WTC11 (cell line): ENCODE measurements around the gene WDFY4. TPM values are rescaled to one million over a fixed set of nuclear protein-coding genes. Genes with fewer than 3 reads are reported as not detected.

Source experiments
- ATAC-seq: fragments of 200-7000 bp; cut with Tn5 transposase; 2 replicates; pipeline ENCODE4 v1.10.0; 2021; ENCODE audit warnings: mild to moderate bottlenecking, moderate library complexity
- CTCF ChIA-PET: fragments of 300-600 bp; sonication (Branson Sonifier 250); formaldehyde crosslinking; loops from one replicate; lab custom pipeline; 2021; ENCODE audit warnings: antibody characterized with exemption; lab: Charles Lee
- POLR2A ChIA-PET: fragments of 350-600 bp; sonication (Branson Sonifier 250); formaldehyde crosslinking; loops from one replicate; lab custom pipeline; 2021; ENCODE audit warnings: antibody characterized with exemption; lab: Charles Lee
- DNase-seq: peaks from one replicate; pipeline ENCODE4 v3.0.0; 2021; ENCODE audit warnings: low spot score
- H3K27ac Mint-ChIP-seq: 2 replicates; pipeline ENCODE4 v1.8.0; 2021; ENCODE audit warnings: mixed read lengths
- H3K27me3 Mint-ChIP-seq: 2 replicates; pipeline ENCODE4 v1.8.0; 2021; ENCODE audit warnings: low read depth, mild to moderate bottlenecking, moderate library complexity, mixed read lengths
- H3K36me3 Mint-ChIP-seq: 2 replicates; pipeline ENCODE4 v1.8.0; 2021; ENCODE audit warnings: mixed read lengths
- H3K4me1 Mint-ChIP-seq: 2 replicates; pipeline ENCODE4 v1.8.0; 2022; ENCODE audit warnings: mixed read lengths
- H3K4me3 Mint-ChIP-seq: 2 replicates; pipeline ENCODE4 v1.8.0; 2021; ENCODE audit warnings: mild to moderate bottlenecking, moderate library complexity, mixed read lengths
- H3K9me3 Mint-ChIP-seq: 2 replicates; pipeline ENCODE4 v1.8.0; 2021; ENCODE audit warnings: mixed read lengths
- CREB1 ChIP-seq: sonication (generic); formaldehyde crosslinking; IDR thresholded peaks from 2 replicates; pipeline ENCODE4 v1.8.0; 2023; ENCODE audit warnings: mild to moderate bottlenecking, missing genetic modification reagents
- FOXK1 ChIP-seq: sonication (generic); formaldehyde crosslinking; IDR thresholded peaks from 2 replicates; pipeline ENCODE4 v1.8.0; 2022; ENCODE audit warnings: mild to moderate bottlenecking, moderate library complexity, missing genetic modification reagents
- GTF2I ChIP-seq: fragments of 250-450 bp; sonication (Bioruptor Pico); conservative IDR thresholded peaks from 2 replicates; pipeline ENCODE4 v1.4.0; 2021; ENCODE audit warnings: mild to moderate bottlenecking
- MAX ChIP-seq: sonication (generic); formaldehyde crosslinking; IDR thresholded peaks from 2 replicates; pipeline ENCODE4 v1.8.0; 2022; ENCODE audit warnings: mild to moderate bottlenecking, missing genetic modification reagents
- PRDM15 ChIP-seq: sonication (generic); formaldehyde crosslinking; IDR thresholded peaks from 2 replicates; pipeline ENCODE4 v1.8.0; 2022; ENCODE audit warnings: missing genetic modification reagents
- SP1 ChIP-seq: sonication (generic); formaldehyde crosslinking; conservative IDR thresholded peaks from 2 replicates; pipeline ENCODE4 v1.8.1; 2022; ENCODE audit warnings: missing genetic modification reagents
- ZBTB21 ChIP-seq: sonication (generic); formaldehyde crosslinking; IDR thresholded peaks from 2 replicates; pipeline ENCODE4 v1.8.1; 2023; ENCODE audit warnings: mild to moderate bottlenecking, missing genetic modification reagents, borderline replicate concordance
- ZNF219 ChIP-seq: sonication (generic); formaldehyde crosslinking; IDR thresholded peaks from 2 replicates; pipeline ENCODE4 v1.8.0; 2023; ENCODE audit warnings: missing genetic modification reagents, mild to moderate bottlenecking, borderline replicate concordance
- ZNF396 ChIP-seq: fragments of 250-450 bp; sonication (Bioruptor Pico); IDR thresholded peaks from 2 replicates; pipeline ENCODE4 v1.8.0; 2021; ENCODE audit warnings: mild to moderate bottlenecking, moderate library complexity, borderline replicate concordance
- ZNF532 ChIP-seq: fragments of 250-450 bp; sonication (Bioruptor Pico); IDR thresholded peaks from 2 replicates; pipeline ENCODE4 v1.9.0; 2021; ENCODE audit warnings: mild to moderate bottlenecking, borderline replicate concordance
- total RNA-seq: library from RNA; stranded (reverse); gene quantifications from 3 replicates; pipeline ENCODE4 v1.2.3, GENCODE V29; 2021

WDFY4 gene
- total RNA-seq, 1 experiment from 2014 or later, result 0.13 TPM

- CTCF ChIA-PET, result interaction anchor here (2.6 kb wide), 1 partner anchor 14 kb away, joined by 25 read pairs; no protein-coding TSS in a partner anchor
- POLR2A ChIA-PET, result no interaction called here
- peak; percentile 54 for DNase-seq
Observed at GRCh38 chr10:48670978-48671913, 13.4 kb upstream of the WDFY4 start.

GRCh38 chr10:48671914-48672595 is 12.6 kb upstream of the WDFY4 start:
- H3K4me1 Mint-ChIP-seq, result peaks cover 5% of the 10 kb centered on the region
- H3K4me3 Mint-ChIP-seq, result no peak overlapping the region
- ChIA-PET CTCF (interaction anchor here (2.6 kb wide), 1 partner anchor 15 kb away, joined by 25 read pairs; no protein-coding TSS in a partner anchor), POLR2A (no interaction called here)
- H3K9me3 Mint-ChIP-seq, result peaks cover 12% of the 10 kb centered on the region
- no peaks in the 10 kb centered on the region for H3K36me3 Mint-ChIP-seq
- ATAC-seq (peak; percentile 25), DNase-seq (no peak)
- no peak overlapping the region for H3K27ac Mint-ChIP-seq
- TF ChIP-seq ZNF532, result no peak
- 0 out of 2 replicates have a peak, but pooled peaks have one; percentile 1 for TF ChIP-seq SP1 (CRISPR knock-in tag)
- H3K27me3 Mint-ChIP-seq, result peaks cover 5% of the 10 kb centered on the region; the same call in 1 of the 2 replicates

More at GRCh38 chr10:48670978-48671913, 13.4 kb upstream of the WDFY4 start:
- TF ChIP-seq MAX (CRISPR knock-in tag) (peak; percentile 48; the same call in 1 of the 2 replicates), SP1 (CRISPR knock-in tag) (0 out of 2 replicates have a peak, but pooled peaks have one; percentile 36), ZNF396 (CRISPR knock-in tag) (no peak), GTF2I (CRISPR knock-in tag) (no peak), CREB1 (CRISPR knock-in tag) (no peak), PRDM15 (CRISPR knock-in tag) (peak; percentile 97), FOXK1 (CRISPR knock-in tag) (no peak), ZBTB21 (peak; percentile 58; the same call in 1 of the 2 replicates), ZNF219 (CRISPR knock-in tag) (no peak)
- H3K27ac Mint-ChIP-seq, result no peak overlapping the region
- H3K9me3 Mint-ChIP-seq, result peaks cover 12% of the 10 kb centered on the region
- H3K4me1 Mint-ChIP-seq, result peaks cover 5% of the 10 kb centered on the region
- H3K4me3 Mint-ChIP-seq, result peak overlapping the region; percentile 18; the same call in 1 of the 2 replicates
- peaks cover 5% of the 10 kb centered on the region; the same call in 1 of the 2 replicates for H3K27me3 Mint-ChIP-seq
- ATAC-seq, result peak; percentile 96
- H3K36me3 Mint-ChIP-seq, result no peaks in the 10 kb centered on the region
